NCI-H748 (cell line): ENCODE data around the gene SMPX.
"Not testable (repeated sequence)": the region's sequence is repeated elsewhere in the genome, so short reads cannot be mapped to it uniquely, and the experiment has no call there.

Experiments used
- DNase-seq: peaks from one replicate; lab custom pipeline; 2025; ENCODE audit not compliant: unreplicated experiment; lab: John Stamatoyannopoulos, UW

The SMPX gene

DNA sequence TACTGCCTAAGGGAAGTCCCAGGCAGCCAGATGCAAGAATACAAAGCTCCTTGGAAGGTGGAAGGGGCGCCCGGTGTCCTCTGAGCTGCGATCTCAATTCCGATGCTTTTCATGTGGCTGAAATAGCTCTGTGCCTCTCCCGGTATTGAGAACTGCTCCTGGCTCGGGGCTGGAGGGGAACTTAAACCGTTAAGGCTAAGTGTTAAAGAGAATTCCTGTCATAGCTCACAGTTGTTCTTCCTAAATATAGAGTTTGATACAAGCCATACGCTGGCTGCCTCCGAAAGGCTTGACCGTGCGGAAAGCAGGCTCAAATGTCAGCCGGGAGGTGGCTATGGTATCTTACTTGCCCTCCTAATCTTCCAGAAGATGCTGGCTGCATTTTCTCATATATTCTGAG is at the start of gene SMPX:
Gene SMPX, minus strand, starts transcription at position 157 of the 400 bp plus-strand sequence. CDS start 3,826 bp downstream, outside the sequence.
- DNase-seq = no peak

- no peak for DNase-seq
Observed at GRCh38 chrX:21806691-21807090, 48.8 kb upstream of the SMPX start.

- DNase-seq = no peak
Observed at GRCh38 chrX:21802839-21803238, 44.9 kb upstream of the SMPX start.

GRCh38 chrX:21802054-21802670 is 44.2 kb upstream of the SMPX start:
- DNase-seq = no peak

GRCh38 chrX:21800344-21800770 is 42.4 kb upstream of the SMPX start:
- no peak for DNase-seq

GRCh38 chrX:21799767-21800166 is 41.9 kb upstream of the SMPX start:
- no peak for DNase-seq

DNA sequence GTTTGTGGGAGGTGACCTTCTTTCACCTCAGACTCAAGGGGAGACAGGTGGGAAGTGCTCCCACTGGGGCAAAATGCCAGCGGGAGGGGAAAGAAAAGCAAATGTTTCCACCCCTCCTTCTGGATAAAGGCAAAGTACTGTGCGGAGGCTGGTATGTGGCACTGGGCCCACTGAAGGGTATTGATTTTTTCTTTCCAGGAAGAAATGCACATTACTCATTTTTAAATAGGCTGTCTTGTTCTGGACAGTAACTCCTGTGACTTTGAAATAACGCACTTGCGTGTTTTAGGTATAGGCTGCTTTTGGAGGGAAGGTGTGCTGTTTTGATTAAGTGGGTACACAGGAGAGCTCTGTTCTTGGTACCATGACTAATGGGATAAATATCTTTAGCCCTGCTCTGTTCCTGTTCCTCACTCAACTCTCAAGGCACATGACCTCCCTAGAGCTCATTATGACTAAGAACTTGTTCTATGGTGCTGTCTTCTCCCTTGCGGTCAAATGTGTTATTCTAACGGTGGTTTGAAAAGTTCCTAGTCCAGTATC is 40.8 kb upstream of the SMPX start:
- DNase-seq = peak; percentile 81

DNA sequence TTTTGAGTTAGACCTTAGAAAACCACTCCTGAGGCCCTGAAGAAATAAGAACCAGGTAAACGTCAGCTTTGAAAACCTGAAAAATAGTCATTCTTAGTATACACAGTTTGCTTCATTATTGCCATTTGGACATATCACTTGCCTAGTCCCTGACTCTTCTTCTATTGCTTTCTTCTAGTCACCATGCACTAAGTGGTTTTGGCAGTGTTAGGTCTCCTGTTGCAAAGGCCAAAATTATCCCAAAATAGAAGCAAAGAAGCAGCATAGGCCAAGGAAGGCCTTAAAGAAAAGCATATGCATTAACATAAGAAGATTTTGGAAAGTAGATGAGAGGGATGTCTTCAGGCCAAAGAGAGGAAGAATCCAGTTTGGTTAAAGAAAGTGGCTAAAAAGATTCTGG is 24.1 kb upstream of the SMPX start:
- DNase-seq = no peak

DNA sequence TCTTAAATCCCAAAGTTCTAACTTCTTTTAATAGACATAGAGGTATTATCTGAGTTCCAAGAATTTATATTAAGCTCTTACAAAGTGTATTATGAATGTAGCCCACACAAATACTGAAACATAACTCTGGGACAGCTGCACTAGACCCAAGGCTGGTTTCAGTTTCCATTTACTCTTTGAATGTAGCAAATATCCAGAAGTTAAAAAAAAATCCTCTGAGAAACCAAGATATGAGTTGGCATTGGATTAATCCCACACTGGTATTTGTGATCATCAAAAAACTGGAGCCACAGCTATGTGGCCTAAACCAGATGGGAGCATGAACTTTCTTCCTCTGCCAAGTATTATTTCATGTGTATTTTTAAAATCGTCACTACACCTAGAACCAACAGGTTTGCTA is 23.6 kb upstream of the SMPX start:
- no peak for DNase-seq

DNA sequence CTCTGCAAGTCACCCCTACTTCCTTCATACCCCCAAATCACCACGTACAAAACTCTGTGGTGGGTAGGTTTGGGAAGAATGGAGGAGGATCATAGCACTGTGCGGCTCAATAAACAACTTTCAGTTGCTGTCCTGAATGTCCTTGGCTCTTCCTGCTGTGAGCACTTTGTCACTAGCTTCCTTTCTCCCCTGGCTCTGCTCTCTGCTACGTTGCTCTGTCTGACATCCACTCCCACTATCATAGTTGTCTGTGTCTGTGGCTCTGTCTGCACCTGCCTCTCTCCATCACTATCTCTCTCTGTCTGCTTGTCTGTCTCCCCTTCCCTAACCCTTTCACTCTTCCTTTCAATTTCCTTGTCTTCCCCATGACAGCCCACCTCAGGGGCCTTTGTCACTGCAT is 21.2 kb upstream of the SMPX start:
- DNase-seq = no peak

DNA sequence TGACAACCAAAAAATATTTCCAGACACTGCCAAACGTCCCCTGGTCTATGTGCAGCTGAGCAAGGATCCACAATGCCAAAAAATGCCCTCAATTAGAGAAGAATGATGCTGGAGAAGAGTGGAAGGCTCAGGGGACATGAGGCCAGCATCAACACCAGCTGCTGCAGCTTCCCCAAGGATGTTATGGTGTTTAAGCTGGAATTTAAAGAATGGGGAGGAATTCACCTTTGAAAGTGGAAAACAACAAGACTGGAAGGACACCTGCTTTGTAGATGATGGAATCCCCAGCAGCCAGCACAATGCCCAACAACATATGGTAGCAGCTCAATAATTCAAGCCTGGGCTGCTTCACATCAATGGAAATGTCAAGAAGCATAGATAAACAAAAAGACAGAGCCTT is 20.3 kb upstream of the SMPX start:
- no peak for DNase-seq

DNA sequence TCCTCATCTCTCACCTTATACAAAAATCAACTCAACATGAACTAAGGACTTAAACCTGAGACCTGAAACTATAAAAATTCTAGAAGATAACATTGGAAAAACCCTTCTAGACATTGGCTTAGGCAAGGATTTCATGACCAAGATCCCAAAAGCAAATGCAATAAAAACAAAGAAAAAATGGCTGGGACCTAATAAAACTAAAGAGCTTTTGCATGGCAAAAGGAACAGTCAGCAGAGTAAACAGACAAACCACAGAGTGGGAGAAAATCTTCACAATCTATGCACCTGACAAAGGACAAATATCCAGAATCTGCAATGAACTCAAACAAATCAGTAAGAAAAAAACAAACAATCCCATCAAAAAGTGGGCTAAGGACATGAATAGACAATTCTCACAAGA is 17.2 kb upstream of the SMPX start:
- not testable (repeated sequence) for DNase-seq

- not testable (repeated sequence) for DNase-seq
Observed at GRCh38 chrX:21773036-21773435, 15.1 kb upstream of the SMPX start.

DNA sequence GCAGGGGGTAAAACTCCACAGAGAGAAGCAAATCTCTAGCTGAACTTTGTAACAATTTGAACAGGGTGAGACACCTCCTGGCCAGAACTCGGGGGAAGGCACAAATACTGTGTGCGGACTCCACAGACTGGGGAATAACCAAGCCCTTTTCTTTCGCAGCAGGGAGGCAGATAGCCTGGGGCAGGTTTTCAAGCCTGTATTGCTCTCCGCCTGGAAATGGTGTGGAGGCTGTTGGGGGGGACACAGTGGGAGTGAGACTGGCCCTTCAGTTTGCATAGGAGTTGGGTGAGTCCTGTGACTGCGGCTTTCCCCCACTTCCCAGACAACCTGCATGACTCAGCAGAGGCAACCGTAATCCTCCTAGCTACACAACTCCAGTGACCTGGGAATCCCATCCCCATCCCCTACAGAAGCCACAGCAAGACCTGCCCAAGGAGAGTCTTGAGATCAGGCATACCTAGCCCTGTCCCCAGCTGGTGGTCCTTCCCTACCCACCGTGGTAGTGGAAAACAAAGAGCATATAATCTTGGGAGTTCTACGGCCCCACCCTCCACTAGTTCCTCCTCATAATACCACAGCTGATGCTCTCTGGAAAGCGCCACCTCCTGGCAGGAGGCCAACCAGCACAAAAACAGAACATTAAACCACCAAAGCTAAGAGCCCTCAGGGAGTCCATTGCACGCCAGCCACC is 12.9 kb upstream of the SMPX start:
- DNase-seq = no peak

- DNase-seq = no peak
Observed at GRCh38 chrX:21766101-21766500, 8.2 kb upstream of the SMPX start.

GRCh38 chrX:21764008-21764407 is 6.1 kb upstream of the SMPX start:
- DNase-seq = no peak

GRCh38 chrX:21758488-21758887 is 572 bp upstream of the SMPX start:
- no peak for DNase-seq

- no peak for DNase-seq
Observed at GRCh38 chrX:21756785-21757529, 959 bp downstream of the SMPX start.

DNA sequence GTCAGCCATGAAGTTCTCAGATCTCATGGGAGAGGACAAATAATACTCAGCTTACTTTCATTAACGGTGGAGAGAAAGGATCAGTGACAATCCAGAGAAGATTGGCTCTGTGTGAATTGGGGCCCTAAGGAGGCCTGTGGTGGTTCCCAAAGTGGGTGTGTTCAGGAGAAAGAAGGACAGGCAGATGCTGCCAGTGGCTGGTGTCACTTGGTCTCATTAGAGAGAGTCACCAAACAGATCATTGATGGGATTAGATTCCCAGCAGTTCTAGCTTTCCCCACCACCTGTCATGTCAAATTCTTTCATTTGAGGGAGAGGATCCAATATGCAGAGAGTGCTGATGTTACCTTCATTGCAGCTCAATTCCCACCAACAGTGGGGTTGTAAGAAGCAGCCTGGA is 8.0 kb downstream of the SMPX start:
- no peak for DNase-seq

DNA sequence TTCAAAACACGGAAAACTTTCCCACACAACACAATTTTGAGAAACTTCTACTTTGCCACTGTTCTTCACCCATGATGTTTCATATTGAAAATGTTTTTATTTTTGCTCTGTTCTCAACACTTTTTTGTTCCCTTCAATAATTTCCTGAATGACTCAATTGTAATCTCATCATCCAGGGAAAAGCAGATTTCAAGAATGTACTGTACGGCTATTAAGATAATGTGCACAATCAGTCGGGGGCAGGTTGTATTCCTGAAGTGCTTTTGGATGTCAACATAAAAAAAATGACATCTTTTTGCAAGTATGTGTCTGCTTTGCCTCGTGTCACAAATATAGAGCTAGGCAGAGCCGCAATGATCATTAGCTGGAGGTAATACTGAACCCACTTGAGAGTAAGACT is 9.7 kb downstream of the SMPX start:
- no peak for DNase-seq

- DNase-seq = peak; percentile 5
Observed at GRCh38 chrX:21747558-21747957, 10.4 kb downstream of the SMPX start.

DNA sequence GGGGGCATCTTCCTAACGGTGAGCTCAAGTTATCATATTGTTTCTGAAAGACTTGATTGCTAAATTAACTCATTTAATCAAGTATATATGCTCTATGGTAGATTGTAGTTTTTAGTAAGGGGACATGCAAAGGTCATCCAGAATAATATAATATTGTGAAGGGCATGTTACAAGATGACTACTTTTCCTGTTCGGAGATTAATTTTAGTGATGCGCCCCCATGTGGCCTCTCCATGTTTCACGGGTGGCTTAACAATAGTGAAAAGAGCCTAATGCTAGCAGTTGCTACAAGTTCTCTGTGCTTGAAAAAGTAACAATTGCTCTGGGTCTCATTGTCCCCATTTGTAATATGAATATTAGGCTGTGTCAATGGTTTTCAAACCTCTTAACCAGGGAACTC is 12.2 kb downstream of the SMPX start:
- DNase-seq = peak; percentile 37
